Coronary artery (tissue), 2 donors: ENCODE measurements around the gene VCX3B.
"Not testable (repeated sequence)": the region's sequence is repeated elsewhere in the genome, so short reads cannot be mapped to it uniquely, and the experiment has no call there.

ENCODE experiments used
- DNase-seq: peaks from one replicate; pipeline ENCODE4 v3.0.0-alpha.2; 2017; ENCODE audit warnings: low spot score
- H3K27ac ChIP-seq, 2 donors: fragments of 200-600 bp; sonication (generic); one replicate each; pipeline ENCODE4 v1.5.1; 2016 to 2019
- H3K4me3 ChIP-seq: fragments of 200-600 bp; sonication (generic); 2 replicates; pipeline ENCODE4 v1.5.1; 2016; ENCODE audit warnings: mild to moderate bottlenecking, moderate library complexity
- TF ChIP-seq, protein P1 (sequence below): fragments of 200-600 bp; sonication (generic); IDR thresholded peaks from one replicate; pipeline ENCODE4 v1.5.1; 2019; ENCODE audit warnings: antibody characterized with exemption

Gene VCX3B

DNA sequence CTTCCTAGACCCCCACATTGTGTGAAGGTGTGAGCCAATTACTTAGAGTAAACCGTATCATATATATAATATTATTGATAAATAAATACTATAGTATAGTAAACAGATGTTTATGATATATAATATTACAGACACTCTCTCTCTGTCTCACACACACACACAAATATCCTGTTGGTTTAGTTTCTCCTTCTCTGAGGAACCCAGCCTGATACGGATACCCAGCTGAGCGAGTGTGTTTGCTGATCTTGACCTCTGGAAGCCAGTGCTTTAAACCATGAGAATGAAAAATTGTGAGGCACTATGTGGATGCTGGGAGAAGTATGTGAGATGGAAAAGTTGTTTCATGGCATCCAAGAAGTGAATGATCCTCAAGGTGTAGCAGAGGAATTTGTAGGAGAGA, at the start of gene VCX3B:
VCX3B (plus strand) TSS at position 301 of the 400 bp plus-strand sequence. CDS start 621 bp downstream, outside the sequence.
- H3K27ac ChIP-seq, H3K4me3 ChIP-seq, DNase-seq: not testable (repeated sequence)

DNA sequence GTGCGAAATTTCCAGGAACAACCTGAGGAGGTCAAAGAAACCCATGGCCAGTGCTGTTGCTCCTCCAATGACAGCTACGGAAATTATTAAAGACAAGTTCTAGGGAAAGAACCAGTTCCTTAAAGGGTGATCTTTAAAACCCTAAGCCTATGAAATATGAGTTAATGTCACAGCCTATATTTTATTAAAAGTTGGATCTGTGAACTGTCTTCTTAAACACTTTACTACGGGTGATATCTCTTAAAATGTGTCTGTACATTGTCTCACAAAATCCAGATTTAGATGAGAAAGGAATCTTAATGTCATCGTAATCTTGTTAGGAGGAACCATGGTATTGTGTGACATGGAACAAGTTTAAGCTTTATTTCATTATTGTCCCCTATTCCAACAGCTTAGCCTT, 46.3 kb upstream of the VCX3B start:
- Histone ChIP-seq H3K4me3 (no peak overlapping the region), H3K27ac (no peak overlapping the region)
- TF ChIP-seq, protein P1, sequence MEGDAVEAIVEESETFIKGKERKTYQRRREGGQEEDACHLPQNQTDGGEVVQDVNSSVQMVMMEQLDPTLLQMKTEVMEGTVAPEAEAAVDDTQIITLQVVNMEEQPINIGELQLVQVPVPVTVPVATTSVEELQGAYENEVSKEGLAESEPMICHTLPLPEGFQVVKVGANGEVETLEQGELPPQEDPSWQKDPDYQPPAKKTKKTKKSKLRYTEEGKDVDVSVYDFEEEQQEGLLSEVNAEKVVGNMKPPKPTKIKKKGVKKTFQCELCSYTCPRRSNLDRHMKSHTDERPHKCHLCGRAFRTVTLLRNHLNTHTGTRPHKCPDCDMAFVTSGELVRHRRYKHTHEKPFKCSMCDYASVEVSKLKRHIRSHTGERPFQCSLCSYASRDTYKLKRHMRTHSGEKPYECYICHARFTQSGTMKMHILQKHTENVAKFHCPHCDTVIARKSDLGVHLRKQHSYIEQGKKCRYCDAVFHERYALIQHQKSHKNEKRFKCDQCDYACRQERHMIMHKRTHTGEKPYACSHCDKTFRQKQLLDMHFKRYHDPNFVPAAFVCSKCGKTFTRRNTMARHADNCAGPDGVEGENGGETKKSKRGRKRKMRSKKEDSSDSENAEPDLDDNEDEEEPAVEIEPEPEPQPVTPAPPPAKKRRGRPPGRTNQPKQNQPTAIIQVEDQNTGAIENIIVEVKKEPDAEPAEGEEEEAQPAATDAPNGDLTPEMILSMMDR = no peak
- no peak for DNase-seq

DNA sequence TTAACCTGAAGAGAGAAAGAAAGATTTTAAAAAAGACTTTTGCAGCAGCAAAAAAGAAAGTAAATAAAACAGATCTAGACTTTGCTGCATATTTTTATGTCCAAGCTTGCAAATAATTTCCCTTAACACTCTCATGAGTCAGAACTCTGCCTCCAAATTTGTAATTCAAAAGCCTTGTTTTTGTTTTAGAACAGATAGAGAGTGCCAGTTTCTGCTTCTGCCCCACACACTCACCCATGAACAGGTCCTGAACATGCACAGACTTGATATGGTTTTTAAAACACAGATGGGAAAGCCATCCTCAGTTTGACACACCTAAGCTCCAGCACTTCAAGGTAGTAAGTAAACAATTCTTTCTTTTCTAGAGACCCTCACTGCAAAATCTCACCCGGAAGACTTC, 39.7 kb upstream of the VCX3B start:
- DNase-seq = no peak

DNA sequence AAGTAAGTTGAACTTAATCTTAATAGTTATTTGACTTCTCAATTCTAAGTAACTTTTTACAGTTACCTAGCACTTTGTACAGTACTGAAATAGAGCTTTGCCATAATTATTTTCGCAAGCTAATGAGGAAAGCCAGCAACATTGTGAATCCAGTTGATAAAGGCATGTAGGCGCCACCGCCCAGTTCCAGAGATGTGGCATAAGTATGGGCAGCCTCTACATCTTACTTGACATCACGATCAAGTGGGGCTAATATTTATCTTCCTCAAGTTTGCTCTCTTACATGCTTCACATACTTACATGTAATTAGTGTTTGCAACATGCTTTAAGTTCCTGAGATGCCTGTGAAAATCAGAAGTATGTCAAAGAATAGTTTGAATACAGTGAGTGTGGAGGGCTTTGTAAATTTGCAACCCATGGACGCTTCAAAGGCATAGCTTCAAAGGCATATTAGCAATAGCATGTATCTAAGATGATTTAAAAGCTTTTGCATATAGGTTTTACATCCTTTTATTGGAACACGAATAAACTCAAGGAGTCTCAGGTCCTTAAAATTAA, 34.9 kb upstream of the VCX3B start:
- DNase-seq = no peak
- H3K27ac ChIP-seq = no peak overlapping the region
- TF ChIP-seq, protein P1 = no peak
- no peak overlapping the region for H3K4me3 ChIP-seq

More for the DNA sequence above, 39.7 kb upstream of the VCX3B start:
- TF ChIP-seq, protein P1 = no peak
- no peak overlapping the region for H3K4me3 ChIP-seq
- no peak overlapping the region for H3K27ac ChIP-seq

DNA sequence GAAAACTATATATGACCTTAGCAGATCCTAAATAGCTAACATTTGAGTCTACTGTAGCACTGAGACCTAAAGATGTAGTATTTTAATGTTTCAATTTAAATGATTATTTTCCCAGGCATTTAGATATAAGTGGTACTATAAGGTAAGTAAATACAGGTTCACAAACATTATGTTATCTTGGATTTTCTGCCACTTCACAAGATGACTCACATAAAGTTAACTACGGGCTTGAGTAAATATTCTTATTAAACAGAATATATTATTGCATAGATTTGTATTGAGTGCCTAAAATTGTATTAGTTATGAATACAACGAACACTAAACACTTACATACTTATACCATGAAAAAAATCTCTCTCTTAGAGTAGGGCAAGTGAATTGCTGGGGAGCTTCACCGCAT, 34.2 kb upstream of the VCX3B start:
- TF ChIP-seq, protein P1 = no peak
- Histone ChIP-seq H3K4me3 (no peak overlapping the region), H3K27ac (no peak overlapping the region)
- DNase-seq = no peak

DNA sequence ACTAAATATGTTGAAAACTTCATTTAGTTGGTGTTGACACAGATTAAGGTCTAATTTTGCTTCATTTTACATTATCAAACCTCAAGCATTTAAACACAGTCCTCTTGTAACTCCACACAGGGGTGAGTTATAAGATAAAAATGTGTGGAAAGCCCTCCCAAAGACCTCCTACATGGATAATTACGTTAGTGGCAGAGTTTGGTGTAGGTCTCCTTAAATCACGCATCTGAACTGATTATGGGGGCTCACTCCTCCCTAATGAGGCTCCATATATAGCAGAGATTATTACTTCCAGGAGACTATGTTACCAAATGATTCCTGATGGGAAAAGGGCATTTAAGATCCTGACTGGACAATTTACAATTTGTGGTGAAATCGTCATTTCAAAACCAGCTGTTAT, 32.2 kb upstream of the VCX3B start:
- no peak overlapping the region for H3K4me3 ChIP-seq
- DNase-seq = no peak
- TF ChIP-seq, protein P1 = no peak
- H3K27ac ChIP-seq = no peak overlapping the region

DNA sequence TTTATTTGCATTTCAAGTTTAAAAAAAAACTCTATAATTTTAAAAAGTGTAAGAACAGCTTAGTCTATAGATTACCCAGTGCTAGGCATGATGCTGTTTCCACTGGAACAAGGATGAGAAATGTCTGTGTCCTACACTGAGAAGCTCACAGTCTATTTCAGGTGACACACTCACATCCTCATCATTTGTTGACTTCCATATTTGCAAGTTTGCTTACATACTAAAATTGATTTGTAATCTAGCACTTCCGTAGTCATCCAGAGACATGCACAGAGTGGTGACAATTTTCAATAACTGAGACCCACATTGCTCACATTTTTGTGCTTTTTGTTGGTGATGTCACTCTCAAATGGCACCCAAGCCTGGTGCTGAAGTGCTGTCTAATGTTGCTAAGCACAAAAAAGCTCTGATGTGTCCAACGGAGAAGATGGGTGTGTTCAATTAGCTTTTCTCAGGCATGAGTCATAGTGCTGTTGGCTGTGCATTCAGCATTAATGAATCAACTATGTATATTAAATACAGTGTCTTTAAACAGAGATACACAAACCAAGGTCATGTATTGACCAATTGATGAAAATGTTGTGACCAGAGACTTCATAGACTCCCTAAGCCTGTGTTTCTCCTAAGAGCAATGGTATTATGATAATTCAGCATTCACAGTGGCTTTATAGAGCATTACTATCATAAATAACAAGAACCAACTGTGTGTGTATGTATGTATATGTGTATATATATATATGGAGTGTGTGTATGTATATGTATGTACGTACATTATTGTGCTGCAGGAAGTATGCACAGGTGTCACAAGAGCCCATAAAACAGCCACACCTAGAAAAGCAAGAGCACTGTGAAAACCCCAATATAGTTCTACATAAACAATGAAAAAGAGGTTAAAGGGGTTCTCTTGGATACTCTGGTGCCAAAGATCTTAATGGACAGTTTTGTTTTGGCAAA, 31.2 kb upstream of the VCX3B start:
- TF ChIP-seq, protein P1 = no peak
- no peak overlapping the region for H3K4me3 ChIP-seq
- no peak for DNase-seq
- H3K27ac ChIP-seq = no peak overlapping the region
